Cardiac muscle cell (in vitro differentiated cells and primary cell): Measurements from ENCODE around the gene SH2D7. TPM values are rescaled to one million over a fixed set of nuclear protein-coding genes. Genes with fewer than 3 reads are reported as not detected.

ENCODE experiments used
- DNase-seq, 2 donors: peaks; one replicate each; pipeline versions ENCODE4 v3.0.0 to v3.0.0-alpha.2; 2010 to 2017; ENCODE audit warnings: low read depth in 1 of 2, low spot score in 1 of 2
- H3K27ac ChIP-seq: fragments of 200-600 bp; sonication (generic); 2 replicates; pipeline ENCODE4 v1.5.1; 2016
- H3K27me3 ChIP-seq: fragments of 200-600 bp; sonication (generic); 2 replicates; pipeline ENCODE4 v1.6.0; 2016; ENCODE audit warnings: control low read depth
- H3K36me3 ChIP-seq: fragments of 200-600 bp; sonication (generic); 2 replicates; pipeline ENCODE4 v1.5.1; 2016; ENCODE audit warnings: control low read depth
- H3K4me1 ChIP-seq: fragments of 200-600 bp; sonication (generic); 2 replicates; pipeline ENCODE4 v1.8.1; 2017; ENCODE audit warnings: low read depth, mild to moderate bottlenecking, mixed run types
- H3K4me3 ChIP-seq: fragments of 200-600 bp; sonication (generic); 2 replicates; pipeline ENCODE4 v1.5.1; 2016; ENCODE audit warnings: mild to moderate bottlenecking
- H3K9me3 ChIP-seq: fragments of 200-600 bp; sonication (generic); 2 replicates; pipeline ENCODE4 v1.5.1; 2017; ENCODE audit warnings: low read depth, mild to moderate bottlenecking, control low read depth
- polyA plus RNA-seq: library from polyadenylated mRNA; unstranded; fragments of >200 nt; fragmentation: Nextera tagmentation; extraction: Ambion mirVana; gene quantifications from 2 replicates; pipeline ENCODE4 v1.2.1, GENCODE V29; 2016
- total RNA-seq: library from RNA; depleted of rRNA; stranded (reverse); fragments of >200 nt; gene quantifications from 2 replicates; pipeline ENCODE4 v1.2.3, GENCODE V29; 2016
- TF ChIP-seq, protein P1 (sequence below): IDR thresholded peaks from 2 replicates; pipeline ENCODE4 v1.5.1; 2012; ENCODE audit warnings: low read depth, mild to moderate bottlenecking, low read length

The SH2D7 gene
- total and polyA plus RNA-seq, 2 experiments from 2014 or later, result 0.98 TPM; not detected in 1

DNA sequence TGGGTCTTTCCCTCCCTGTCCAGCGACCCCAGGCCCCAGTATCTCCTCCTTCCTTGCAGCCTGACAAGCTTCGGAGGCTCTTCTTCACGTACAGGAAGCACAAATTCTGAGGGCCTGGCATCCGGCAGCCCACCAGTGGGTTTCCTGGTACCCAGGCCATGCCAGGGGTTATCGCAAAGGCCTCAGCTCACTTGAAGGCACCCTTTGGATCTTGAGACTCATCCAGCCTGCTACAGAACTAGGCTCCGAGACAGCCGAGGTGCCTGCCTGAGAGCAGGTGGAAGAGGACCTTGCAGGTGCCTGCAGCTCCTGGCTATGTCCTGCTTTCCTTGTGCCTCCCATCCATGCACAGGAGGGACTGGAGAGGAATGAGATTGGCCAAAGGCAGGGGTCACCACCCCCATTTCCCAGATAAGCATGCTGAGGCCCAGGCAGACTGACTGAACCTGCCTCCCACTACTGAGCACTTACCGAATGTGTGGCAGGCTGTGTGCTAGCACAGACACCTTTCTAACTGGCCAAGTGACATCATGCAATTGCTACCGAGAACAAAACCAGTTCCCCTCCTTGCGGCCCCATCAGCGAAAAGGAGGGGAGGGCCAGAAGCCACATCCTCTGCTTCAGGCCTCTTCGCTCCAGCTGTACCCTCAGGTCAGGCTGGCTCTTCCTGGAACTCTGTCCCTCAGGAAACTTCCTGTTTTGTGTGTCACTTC, 11.2 kb downstream of the SH2D7 start:
- no peak for DNase-seq

DNA sequence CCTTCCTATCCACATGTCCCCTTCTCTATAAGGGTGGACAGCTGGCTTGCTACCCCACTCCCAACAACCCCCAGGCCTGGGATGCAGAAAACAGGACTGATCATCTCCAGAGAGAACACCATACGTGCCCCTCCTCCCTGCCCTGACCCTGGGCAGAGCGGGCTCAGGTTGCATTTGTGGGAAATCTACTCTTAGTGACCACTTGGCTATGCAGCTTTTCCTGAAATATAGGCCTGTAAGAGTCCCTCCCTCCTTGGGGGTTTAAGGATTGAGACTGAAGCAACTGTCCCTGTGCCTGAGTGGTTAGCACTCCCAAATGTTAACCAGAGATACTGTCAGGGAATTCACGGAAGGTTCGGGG, 11.7 kb downstream of the SH2D7 start:
- TF ChIP-seq, protein P1, sequence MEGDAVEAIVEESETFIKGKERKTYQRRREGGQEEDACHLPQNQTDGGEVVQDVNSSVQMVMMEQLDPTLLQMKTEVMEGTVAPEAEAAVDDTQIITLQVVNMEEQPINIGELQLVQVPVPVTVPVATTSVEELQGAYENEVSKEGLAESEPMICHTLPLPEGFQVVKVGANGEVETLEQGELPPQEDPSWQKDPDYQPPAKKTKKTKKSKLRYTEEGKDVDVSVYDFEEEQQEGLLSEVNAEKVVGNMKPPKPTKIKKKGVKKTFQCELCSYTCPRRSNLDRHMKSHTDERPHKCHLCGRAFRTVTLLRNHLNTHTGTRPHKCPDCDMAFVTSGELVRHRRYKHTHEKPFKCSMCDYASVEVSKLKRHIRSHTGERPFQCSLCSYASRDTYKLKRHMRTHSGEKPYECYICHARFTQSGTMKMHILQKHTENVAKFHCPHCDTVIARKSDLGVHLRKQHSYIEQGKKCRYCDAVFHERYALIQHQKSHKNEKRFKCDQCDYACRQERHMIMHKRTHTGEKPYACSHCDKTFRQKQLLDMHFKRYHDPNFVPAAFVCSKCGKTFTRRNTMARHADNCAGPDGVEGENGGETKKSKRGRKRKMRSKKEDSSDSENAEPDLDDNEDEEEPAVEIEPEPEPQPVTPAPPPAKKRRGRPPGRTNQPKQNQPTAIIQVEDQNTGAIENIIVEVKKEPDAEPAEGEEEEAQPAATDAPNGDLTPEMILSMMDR, result no peak
- Histone ChIP-seq H3K27ac (no peak overlapping the region), H3K4me1 (no peaks in the 10 kb centered on the region), H3K4me3 (no peak overlapping the region), H3K9me3 (no peaks in the 10 kb centered on the region), H3K27me3 (no peaks in the 10 kb centered on the region), H3K36me3 (no peaks in the 10 kb centered on the region)
- DNase-seq, result no peak

More for the DNA sequence above, 11.2 kb downstream of the SH2D7 start:
- H3K27me3 ChIP-seq, result no peaks in the 10 kb centered on the region
- H3K27ac ChIP-seq, result no peak overlapping the region
- H3K36me3 ChIP-seq, result no peaks in the 10 kb centered on the region
- H3K4me3 ChIP-seq, result no peak overlapping the region
- no peaks in the 10 kb centered on the region for H3K9me3 ChIP-seq
- H3K4me1 ChIP-seq, result no peaks in the 10 kb centered on the region
- TF ChIP-seq, protein P1, result no peak

DNA sequence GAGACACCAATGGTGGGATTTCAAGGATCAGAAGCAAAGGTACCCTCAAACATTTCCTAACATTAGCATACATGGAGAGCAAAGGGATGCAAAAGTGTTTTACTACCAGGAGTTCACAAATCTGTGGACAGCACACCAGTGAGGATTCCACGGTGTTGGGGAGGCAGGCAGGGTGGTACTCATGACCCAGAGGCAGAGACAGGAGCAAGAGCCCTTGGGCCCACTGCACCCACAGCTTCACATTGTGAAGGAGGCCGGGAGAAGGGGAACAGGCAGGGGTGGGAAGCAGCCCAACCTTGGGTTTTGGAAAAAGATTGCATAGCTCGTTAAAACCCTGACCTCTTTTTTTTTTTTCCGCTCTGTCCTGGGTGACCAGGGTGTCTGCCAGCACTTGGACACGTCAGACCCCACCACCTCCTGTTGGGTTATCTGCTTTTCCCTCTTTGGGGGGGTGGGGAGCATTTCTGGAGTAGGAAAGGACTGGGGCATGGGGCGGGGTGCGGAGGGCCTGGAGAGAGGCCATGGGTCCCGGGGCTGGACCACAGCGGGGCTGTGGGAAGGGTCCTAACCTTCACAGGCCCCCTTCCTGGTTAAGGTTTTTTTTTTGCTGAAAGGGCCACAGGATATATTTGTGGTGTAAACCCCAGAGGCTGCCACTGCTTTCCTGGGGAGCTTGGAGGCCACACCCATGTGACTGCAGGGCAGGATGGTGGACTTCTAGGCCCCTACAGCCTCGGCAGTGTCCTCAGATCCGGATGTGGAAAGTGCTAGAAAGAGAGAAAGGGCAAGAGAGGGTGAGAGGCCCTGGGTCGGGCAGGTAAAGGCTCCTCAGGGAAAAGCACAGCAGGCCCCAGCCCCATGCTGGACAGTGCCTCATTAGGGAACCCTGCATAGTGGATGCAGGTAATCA, 12.5 kb downstream of the SH2D7 start:
- no peak overlapping the region for H3K27ac ChIP-seq
- H3K4me3 ChIP-seq, result no peak overlapping the region
- H3K9me3 ChIP-seq, result no peaks in the 10 kb centered on the region
- H3K27me3 ChIP-seq, result no peaks in the 10 kb centered on the region
- TF ChIP-seq, protein P1, result no peak
- no peaks in the 10 kb centered on the region for H3K4me1 ChIP-seq
- DNase-seq, result no peak
- no peaks in the 10 kb centered on the region for H3K36me3 ChIP-seq

- Histone ChIP-seq H3K27ac (no peak overlapping the region), H3K4me3 (no peak overlapping the region), H3K9me3 (no peaks in the 10 kb centered on the region), H3K36me3 (no peaks in the 10 kb centered on the region), H3K4me1 (no peaks in the 10 kb centered on the region), H3K27me3 (no peaks in the 10 kb centered on the region)
- TF ChIP-seq, protein P1, result no peak
- DNase-seq, result peak in 1 of 2 donors; percentile 36
These were observed 13.3 kb downstream of the SH2D7 start for GRCh38 chr15:78105476-78106241.

DNA sequence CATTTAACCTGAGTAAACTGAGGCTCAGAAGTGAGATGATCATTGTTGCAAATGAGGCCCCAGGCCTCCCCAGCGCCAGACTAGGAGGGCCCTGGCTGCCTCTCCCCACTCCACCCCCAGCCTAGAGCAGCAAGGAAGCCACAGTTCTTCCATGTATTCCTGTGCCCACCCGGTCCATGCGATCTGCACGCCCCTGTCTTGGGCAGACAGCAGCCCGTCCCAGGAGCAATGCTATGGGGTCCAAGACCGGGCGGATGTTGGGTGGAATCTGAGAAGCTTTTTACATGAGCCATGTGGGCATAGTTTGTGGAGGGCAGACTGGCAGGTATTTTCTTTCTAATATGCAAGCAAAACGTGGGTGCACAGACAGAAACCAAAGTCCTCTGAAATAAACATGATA, 15.1 kb downstream of the SH2D7 start:
- Histone ChIP-seq H3K27me3 (no peaks in the 10 kb centered on the region), H3K36me3 (no peaks in the 10 kb centered on the region), H3K4me1 (no peaks in the 10 kb centered on the region), H3K4me3 (no peak overlapping the region), H3K9me3 (no peaks in the 10 kb centered on the region), H3K27ac (no peak overlapping the region)
- no peak for DNase-seq
- TF ChIP-seq, protein P1, result no peak
